GM06990 (cell line): ENCODE results near the gene HDHD2.
A peak's percentile ranks its signal among the peaks of the same experiment; 100 is the strongest.

ENCODE experiments used
- DNase-seq: peaks from one replicate; pipeline ENCODE4 v3.0.0-alpha.2; 2011; ENCODE audit not compliant: insufficient read length; ENCODE audit errors: extremely low read depth
- H3K27me3 ChIP-seq: replicated peaks from 2 replicates; pipeline ENCODE4 v1.6.0; 2011; ENCODE audit warnings: low read length; ENCODE audit not compliant: control insufficient read depth, insufficient read depth
- H3K36me3 ChIP-seq: 2 replicates; pipeline ENCODE4 v1.5.1; 2011; ENCODE audit warnings: low read length; ENCODE audit not compliant: control insufficient read depth, insufficient read depth
- H3K4me3 ChIP-seq: replicated peaks from 2 replicates; pipeline ENCODE4 v1.5.1; 2011; ENCODE audit warnings: low read depth, mild to moderate bottlenecking, control low read depth, low read length
- CTCF ChIP-seq: IDR thresholded peaks from 2 replicates; pipeline ENCODE4 v1.5.1; 2011; ENCODE audit warnings: low read length, control low read depth, mild to moderate bottlenecking, inconsistent platforms; ENCODE audit not compliant: insufficient read depth, poor library complexity, severe bottlenecking

Gene HDHD2

GRCh38 chr18:47180765-47181164 lies 30.5 kb upstream of the HDHD2 start:
- Histone ChIP-seq H3K4me3 (no peak overlapping the region), H3K36me3 (no peaks in the 10 kb centered on the region), H3K27me3 (no peaks in the 10 kb centered on the region)
- TF ChIP-seq CTCF = no peak
- no peak for DNase-seq

- Histone ChIP-seq H3K27me3 (no peaks in the 10 kb centered on the region), H3K4me3 (no peak overlapping the region), H3K36me3 (no peaks in the 10 kb centered on the region)
- no peak for DNase-seq
- no peak for TF ChIP-seq CTCF
Observed at GRCh38 chr18:47179520-47179919, 29.2 kb upstream of the HDHD2 start.

DNA sequence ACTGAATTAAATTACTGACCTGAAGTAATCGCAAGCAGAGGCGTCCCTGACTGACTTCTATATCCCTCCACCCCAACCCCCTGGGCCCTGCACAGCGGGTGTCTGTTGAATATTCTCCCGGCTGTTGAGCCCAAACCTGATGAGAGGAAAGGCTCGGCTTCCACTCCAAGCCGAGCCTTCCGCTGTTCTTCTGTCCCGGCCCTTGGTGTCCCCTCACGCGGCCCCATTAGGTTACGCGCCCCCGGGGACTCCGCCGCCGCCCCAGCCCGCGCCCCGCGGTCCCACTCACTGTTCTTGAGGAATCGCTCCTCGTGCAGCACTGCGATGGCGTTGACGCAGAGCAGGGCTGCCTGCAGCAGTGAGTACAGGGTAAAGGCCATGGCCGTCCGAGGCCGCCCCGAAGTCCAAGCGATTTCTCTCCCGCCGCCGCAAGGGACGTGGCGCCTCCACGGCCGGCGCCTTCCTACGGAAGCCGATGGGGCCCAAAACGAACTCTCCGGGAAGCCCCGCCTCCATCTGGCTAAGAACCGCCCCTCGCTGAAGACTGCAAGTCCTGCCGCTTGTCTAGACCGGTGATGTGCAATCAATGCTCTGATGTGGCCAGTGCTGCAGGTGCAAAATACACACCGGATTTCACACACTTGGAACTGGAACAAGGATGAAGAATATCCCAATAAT lies 25.7 kb upstream of the HDHD2 start, which contains the start of gene IER3IP1:
Gene IER3IP1 (minus strand): TSS at position 467 of the 678 bp plus-strand sequence. CDS start 87 bp downstream, at position 380.
- Histone ChIP-seq H3K4me3 (peak within 1 kb of the TSS; percentile 96), H3K36me3 (no peaks in the 10 kb centered on the region), H3K27me3 (no peaks in the 10 kb centered on the region)
- DNase-seq = peak; percentile 90
- peak; percentile 3 for TF ChIP-seq CTCF

DNA sequence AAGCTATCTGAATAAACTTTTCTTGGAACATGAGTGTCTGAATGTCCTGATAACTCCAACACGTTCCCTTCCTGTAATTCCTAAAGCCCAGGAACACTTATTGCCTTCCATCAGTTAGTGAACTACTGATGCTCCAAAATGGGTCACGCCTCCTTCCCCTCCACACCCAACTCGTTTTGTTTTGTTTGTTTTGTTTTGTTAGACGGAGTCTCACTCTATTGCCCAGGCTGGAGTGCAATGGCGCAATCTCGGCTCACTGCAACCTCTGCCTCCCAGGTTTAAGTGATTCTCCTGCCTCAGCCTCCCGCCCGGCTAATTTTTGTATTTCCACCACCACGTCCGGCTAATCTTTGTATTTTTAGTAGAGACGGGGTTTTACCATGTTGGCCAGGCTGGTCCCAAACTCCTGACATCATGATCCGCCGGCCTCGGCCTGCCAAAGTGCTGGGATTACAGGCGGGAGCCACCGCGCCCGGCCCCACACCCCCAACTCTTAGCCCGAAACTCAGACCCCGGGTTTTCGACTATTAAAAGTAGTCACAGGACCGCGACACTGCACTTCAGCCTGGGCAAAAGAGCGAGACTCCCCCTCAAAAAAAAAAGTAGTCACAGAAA lies 25.1 kb upstream of the HDHD2 start:
- Histone ChIP-seq H3K4me3 (peak overlapping the region; percentile 96), H3K27me3 (no peaks in the 10 kb centered on the region), H3K36me3 (no peaks in the 10 kb centered on the region)
- DNase-seq = no peak
- no peak for TF ChIP-seq CTCF

GRCh38 chr18:47174545-47175116 lies 24.3 kb upstream of the HDHD2 start:
- H3K27me3 ChIP-seq = no peaks in the 10 kb centered on the region
- no peak for DNase-seq
- no peak for TF ChIP-seq CTCF
- H3K36me3 ChIP-seq = no peaks in the 10 kb centered on the region
- peak overlapping the region; percentile 96 for H3K4me3 ChIP-seq
